NCI-H2171 treated with DMSO at 0.1 percent for 48 hours (cell line): ENCODE results near the gene ENTREP3.
"Not testable (repeated sequence)": the region's sequence is repeated elsewhere in the genome, so short reads cannot be mapped to it uniquely, and the experiment has no call there.

Experiments
- DNase-seq: peaks from one replicate; lab custom pipeline; 2025; lab: John Stamatoyannopoulos, UW

ENTREP3 gene

GRCh38 chr1:155250633-155251449, 4.4 kb downstream of the ENTREP3 start:
- DNase-seq: peak; percentile 89

GRCh38 chr1:155250246-155250632, 5.0 kb downstream of the ENTREP3 start:
- no peak for DNase-seq

GRCh38 chr1:155247667-155248553, 7.4 kb downstream of the ENTREP3 start:
- no peak for DNase-seq

GRCh38 chr1:155246796-155247195, 8.5 kb downstream of the ENTREP3 start:
- not testable (repeated sequence) for DNase-seq

GRCh38 chr1:155245163-155245524, 10.1 kb downstream of the ENTREP3 start:
- DNase-seq: no peak

GRCh38 chr1:155244368-155245162, 10.7 kb downstream of the ENTREP3 start:
- DNase-seq: peak; percentile 99

- DNase-seq: no peak
These were observed 12.4 kb downstream of the ENTREP3 start for GRCh38 chr1:155242805-155243358.

- no peak for DNase-seq
These were observed 13.4 kb downstream of the ENTREP3 start for GRCh38 chr1:155241841-155242264.

- peak; percentile 76 for DNase-seq
These were observed 14.1 kb downstream of the ENTREP3 start for GRCh38 chr1:155241069-155241679.

- no peak for DNase-seq
These were observed 18.8 kb downstream of the ENTREP3 start for GRCh38 chr1:155236451-155236850.

GRCh38 chr1:155235375-155235774, 19.9 kb downstream of the ENTREP3 start:
- DNase-seq: not testable (repeated sequence)

- not testable (repeated sequence) for DNase-seq
These were observed 21.8 kb downstream of the ENTREP3 start for GRCh38 chr1:155233502-155233901.

GRCh38 chr1:155232001-155232978, 23.0 kb downstream of the ENTREP3 start:
- not testable (repeated sequence) for DNase-seq

GRCh38 chr1:155231302-155231701, 24.0 kb downstream of the ENTREP3 start:
- not testable (repeated sequence) for DNase-seq

GRCh38 chr1:155228096-155228427, 27.2 kb downstream of the ENTREP3 start:
- no peak for DNase-seq

GRCh38 chr1:155227261-155228095, 27.8 kb downstream of the ENTREP3 start:
- DNase-seq: peak; percentile 99

GRCh38 chr1:155226910-155227260, 28.4 kb downstream of the ENTREP3 start:
- peak; percentile 73 for DNase-seq

- DNase-seq: peak; percentile 86
These were observed 28.9 kb downstream of the ENTREP3 start for GRCh38 chr1:155226188-155226909.

- not testable (repeated sequence) for DNase-seq
These were observed 29.9 kb downstream of the ENTREP3 start for GRCh38 chr1:155225404-155225759.
